ENCODE data around the gene CGB2. TPM values are rescaled to one million over a fixed set of nuclear protein-coding genes. Genes with fewer than 3 reads are reported as not detected.
"Not testable (repeated sequence)": the region's sequence is repeated elsewhere in the genome, so short reads cannot be mapped to it uniquely, and the experiment has no call there.

Gene CGB2
- total and polyA plus RNA-seq, 9 of the 15 experiments (the other 6 are each of a cell fraction or from before 2014, with no cell fraction given): 0.22 TPM; not detected in 8

DNA sequence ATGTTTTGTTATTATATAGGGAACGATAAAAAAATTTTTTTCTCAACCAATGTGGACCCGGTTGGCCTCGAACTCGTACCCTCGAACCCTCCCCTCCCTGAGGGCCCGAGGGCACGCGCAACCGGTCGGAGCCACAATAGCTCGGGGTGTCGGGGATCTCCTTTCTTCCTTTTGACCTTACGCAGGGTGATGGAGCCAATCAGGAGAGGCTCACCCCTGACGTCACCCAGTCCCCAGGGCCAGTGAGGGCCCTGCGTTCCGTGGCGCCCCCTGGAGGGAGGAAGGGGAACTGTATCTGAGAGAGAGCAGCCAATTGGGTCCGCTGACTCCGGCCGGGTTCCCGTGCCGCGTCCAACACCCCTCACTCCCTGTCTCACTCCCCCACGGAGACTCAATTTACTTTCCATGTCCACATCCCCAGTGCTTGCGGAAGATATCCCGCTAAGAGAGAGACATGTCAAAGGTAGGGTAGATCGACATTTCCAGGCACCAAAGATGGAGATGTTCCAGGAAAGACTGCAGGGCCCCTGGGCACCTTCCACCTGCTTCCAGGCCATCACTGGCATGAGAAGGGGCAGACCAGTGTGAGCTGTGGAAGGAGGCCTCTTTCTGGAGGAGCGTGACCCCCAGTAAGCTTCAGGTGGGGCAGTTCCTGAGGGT, at the start of gene CGB2 (continued):
- TF ChIP-seq CREB1 (IDR thresholded peaks at IDR 0.05): peak; percentile 54
- TF ChIP-seq CREB1 (CRISPR knock-in tag; IDR thresholded peaks at IDR 0.05): peak; percentile 89
- peak; percentile 37 for TF ChIP-seq RBM25 (IDR thresholded peaks at IDR 0.05; ENCODE audit: low read depth, low read length, severe bottlenecking)
- TF ChIP-seq, protein P1, sequence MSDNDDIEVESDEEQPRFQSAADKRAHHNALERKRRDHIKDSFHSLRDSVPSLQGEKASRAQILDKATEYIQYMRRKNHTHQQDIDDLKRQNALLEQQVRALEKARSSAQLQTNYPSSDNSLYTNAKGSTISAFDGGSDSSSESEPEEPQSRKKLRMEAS (CRISPR knock-in tag; IDR thresholded peaks at IDR 0.05): peak; percentile 34; the same call in 1 of the 2 replicates
- TF ChIP-seq, protein P2, sequence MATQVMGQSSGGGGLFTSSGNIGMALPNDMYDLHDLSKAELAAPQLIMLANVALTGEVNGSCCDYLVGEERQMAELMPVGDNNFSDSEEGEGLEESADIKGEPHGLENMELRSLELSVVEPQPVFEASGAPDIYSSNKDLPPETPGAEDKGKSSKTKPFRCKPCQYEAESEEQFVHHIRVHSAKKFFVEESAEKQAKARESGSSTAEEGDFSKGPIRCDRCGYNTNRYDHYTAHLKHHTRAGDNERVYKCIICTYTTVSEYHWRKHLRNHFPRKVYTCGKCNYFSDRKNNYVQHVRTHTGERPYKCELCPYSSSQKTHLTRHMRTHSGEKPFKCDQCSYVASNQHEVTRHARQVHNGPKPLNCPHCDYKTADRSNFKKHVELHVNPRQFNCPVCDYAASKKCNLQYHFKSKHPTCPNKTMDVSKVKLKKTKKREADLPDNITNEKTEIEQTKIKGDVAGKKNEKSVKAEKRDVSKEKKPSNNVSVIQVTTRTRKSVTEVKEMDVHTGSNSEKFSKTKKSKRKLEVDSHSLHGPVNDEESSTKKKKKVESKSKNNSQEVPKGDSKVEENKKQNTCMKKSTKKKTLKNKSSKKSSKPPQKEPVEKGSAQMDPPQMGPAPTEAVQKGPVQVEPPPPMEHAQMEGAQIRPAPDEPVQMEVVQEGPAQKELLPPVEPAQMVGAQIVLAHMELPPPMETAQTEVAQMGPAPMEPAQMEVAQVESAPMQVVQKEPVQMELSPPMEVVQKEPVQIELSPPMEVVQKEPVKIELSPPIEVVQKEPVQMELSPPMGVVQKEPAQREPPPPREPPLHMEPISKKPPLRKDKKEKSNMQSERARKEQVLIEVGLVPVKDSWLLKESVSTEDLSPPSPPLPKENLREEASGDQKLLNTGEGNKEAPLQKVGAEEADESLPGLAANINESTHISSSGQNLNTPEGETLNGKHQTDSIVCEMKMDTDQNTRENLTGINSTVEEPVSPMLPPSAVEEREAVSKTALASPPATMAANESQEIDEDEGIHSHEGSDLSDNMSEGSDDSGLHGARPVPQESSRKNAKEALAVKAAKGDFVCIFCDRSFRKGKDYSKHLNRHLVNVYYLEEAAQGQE (IDR thresholded peaks at IDR 0.05; ENCODE audit: borderline replicate concordance): peak; percentile 52
- TF ChIP-seq, protein P2 (CRISPR knock-in tag; IDR thresholded peaks at IDR 0.05; ENCODE audit: low read depth): not testable (repeated sequence)
- peak; percentile 52 for TF ChIP-seq BHLHE40 (IDR thresholded peaks at IDR 0.05; ENCODE audit: low read length)
- TF ChIP-seq, protein P3, sequence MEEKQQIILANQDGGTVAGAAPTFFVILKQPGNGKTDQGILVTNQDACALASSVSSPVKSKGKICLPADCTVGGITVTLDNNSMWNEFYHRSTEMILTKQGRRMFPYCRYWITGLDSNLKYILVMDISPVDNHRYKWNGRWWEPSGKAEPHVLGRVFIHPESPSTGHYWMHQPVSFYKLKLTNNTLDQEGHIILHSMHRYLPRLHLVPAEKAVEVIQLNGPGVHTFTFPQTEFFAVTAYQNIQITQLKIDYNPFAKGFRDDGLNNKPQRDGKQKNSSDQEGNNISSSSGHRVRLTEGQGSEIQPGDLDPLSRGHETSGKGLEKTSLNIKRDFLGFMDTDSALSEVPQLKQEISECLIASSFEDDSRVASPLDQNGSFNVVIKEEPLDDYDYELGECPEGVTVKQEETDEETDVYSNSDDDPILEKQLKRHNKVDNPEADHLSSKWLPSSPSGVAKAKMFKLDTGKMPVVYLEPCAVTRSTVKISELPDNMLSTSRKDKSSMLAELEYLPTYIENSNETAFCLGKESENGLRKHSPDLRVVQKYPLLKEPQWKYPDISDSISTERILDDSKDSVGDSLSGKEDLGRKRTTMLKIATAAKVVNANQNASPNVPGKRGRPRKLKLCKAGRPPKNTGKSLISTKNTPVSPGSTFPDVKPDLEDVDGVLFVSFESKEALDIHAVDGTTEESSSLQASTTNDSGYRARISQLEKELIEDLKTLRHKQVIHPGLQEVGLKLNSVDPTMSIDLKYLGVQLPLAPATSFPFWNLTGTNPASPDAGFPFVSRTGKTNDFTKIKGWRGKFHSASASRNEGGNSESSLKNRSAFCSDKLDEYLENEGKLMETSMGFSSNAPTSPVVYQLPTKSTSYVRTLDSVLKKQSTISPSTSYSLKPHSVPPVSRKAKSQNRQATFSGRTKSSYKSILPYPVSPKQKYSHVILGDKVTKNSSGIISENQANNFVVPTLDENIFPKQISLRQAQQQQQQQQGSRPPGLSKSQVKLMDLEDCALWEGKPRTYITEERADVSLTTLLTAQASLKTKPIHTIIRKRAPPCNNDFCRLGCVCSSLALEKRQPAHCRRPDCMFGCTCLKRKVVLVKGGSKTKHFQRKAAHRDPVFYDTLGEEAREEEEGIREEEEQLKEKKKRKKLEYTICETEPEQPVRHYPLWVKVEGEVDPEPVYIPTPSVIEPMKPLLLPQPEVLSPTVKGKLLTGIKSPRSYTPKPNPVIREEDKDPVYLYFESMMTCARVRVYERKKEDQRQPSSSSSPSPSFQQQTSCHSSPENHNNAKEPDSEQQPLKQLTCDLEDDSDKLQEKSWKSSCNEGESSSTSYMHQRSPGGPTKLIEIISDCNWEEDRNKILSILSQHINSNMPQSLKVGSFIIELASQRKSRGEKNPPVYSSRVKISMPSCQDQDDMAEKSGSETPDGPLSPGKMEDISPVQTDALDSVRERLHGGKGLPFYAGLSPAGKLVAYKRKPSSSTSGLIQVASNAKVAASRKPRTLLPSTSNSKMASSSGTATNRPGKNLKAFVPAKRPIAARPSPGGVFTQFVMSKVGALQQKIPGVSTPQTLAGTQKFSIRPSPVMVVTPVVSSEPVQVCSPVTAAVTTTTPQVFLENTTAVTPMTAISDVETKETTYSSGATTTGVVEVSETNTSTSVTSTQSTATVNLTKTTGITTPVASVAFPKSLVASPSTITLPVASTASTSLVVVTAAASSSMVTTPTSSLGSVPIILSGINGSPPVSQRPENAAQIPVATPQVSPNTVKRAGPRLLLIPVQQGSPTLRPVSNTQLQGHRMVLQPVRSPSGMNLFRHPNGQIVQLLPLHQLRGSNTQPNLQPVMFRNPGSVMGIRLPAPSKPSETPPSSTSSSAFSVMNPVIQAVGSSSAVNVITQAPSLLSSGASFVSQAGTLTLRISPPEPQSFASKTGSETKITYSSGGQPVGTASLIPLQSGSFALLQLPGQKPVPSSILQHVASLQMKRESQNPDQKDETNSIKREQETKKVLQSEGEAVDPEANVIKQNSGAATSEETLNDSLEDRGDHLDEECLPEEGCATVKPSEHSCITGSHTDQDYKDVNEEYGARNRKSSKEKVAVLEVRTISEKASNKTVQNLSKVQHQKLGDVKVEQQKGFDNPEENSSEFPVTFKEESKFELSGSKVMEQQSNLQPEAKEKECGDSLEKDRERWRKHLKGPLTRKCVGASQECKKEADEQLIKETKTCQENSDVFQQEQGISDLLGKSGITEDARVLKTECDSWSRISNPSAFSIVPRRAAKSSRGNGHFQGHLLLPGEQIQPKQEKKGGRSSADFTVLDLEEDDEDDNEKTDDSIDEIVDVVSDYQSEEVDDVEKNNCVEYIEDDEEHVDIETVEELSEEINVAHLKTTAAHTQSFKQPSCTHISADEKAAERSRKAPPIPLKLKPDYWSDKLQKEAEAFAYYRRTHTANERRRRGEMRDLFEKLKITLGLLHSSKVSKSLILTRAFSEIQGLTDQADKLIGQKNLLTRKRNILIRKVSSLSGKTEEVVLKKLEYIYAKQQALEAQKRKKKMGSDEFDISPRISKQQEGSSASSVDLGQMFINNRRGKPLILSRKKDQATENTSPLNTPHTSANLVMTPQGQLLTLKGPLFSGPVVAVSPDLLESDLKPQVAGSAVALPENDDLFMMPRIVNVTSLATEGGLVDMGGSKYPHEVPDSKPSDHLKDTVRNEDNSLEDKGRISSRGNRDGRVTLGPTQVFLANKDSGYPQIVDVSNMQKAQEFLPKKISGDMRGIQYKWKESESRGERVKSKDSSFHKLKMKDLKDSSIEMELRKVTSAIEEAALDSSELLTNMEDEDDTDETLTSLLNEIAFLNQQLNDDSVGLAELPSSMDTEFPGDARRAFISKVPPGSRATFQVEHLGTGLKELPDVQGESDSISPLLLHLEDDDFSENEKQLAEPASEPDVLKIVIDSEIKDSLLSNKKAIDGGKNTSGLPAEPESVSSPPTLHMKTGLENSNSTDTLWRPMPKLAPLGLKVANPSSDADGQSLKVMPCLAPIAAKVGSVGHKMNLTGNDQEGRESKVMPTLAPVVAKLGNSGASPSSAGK (IDR thresholded peaks at IDR 0.05): peak; percentile 52

Data from K562 (cell line).